HepG2 (cell line): Measurements from ENCODE around the gene IMP3. TPM values are rescaled to one million over a fixed set of nuclear protein-coding genes. Genes with fewer than 3 reads are reported as not detected.

Source experiments
- ATAC-seq: fragments of 200-7000 bp; cut with Tn5 transposase; 3 replicates; pipeline ENCODE4 v1.9.1; 2020; ENCODE audit warnings: mild to moderate bottlenecking, moderate library complexity
- BruUV-seq: library from RNA; stranded (reverse); fragments of 400-500 nt; replicated peaks from 2 replicates; lab custom pipeline; 2021; lab: Mats Ljungman, UMichigan
- CTCF ChIA-PET: fragments of 300-600 bp; formaldehyde crosslinking; extraction: SDS; loops from one replicate; lab custom pipeline; 2021; ENCODE audit warnings: low total read pairs, inconsistent platforms, low intra/inter-chr PET ratio; lab: Yijun Ruan, JAX
- POLR2A ChIA-PET: fragments of 350-600 bp; sonication (Branson Sonifier 250); formaldehyde crosslinking; loops from one replicate; lab custom pipeline; 2020; ENCODE audit warnings: antibody characterized with exemption, inconsistent platforms; lab: Yijun Ruan, JAX
- DNase-seq: peaks from one replicate; pipeline ENCODE4 v3.0.0-alpha.2; 2015; ENCODE audit warnings: low spot score
- FAIRE-seq: peaks from 3 replicates; lab custom pipeline; 2011; peaks lifted over from hg19 to GRCh38; lab: Jason Lieb, UNC
- H2AFZ ChIP-seq: one replicate; pipeline ENCODE4 v1.6.1; 2011; ENCODE audit warnings: low read length, inconsistent platforms
- H3K27ac ChIP-seq: fragments of 300-600 bp; 3 replicates; pipeline ENCODE4 v1.8.0; 2011; ENCODE audit warnings: mixed run types, mild to moderate bottlenecking, mixed read lengths, low read length, inconsistent platforms; ENCODE audit not compliant: insufficient read depth; ENCODE audit errors: extremely low read length
- H3K27me3 ChIP-seq, 2 experiments: fragments of 200-600 bp in 1 of 2; 2 replicates in 1 of 2; 3 replicates in 1 of 2; pipeline versions ENCODE4 v1.6.0 to v1.8.0; 2011; ENCODE audit warnings: low read length in 2 of 2, mild to moderate bottlenecking in 2 of 2, moderate library complexity in 2 of 2, inconsistent platforms in 1 of 2; ENCODE audit not compliant: insufficient read depth in 2 of 2, control insufficient read depth in 1 of 2
- H3K36me3 ChIP-seq, 2 experiments: fragments of 200-600 bp in 1 of 2; replicated peaks in 1 of 2; 2 replicates in 1 of 2; 3 replicates in 1 of 2; pipeline versions ENCODE4 v1.5.1 to v1.8.0; 2011; ENCODE audit warnings: low read length in 2 of 2, inconsistent platforms in 1 of 2; ENCODE audit not compliant: insufficient read depth in 2 of 2, control insufficient read depth in 1 of 2
- H3K4me1 ChIP-seq: 2 replicates; pipeline ENCODE4 v1.5.1; 2012; ENCODE audit warnings: low read length, inconsistent platforms; ENCODE audit not compliant: insufficient read depth
- H3K4me2 ChIP-seq: 2 replicates; pipeline ENCODE4 v1.6.0; 2011; ENCODE audit warnings: low read depth, low read length, inconsistent platforms
- H3K4me3 ChIP-seq, 3 experiments: fragments of 200-600 bp in 1 of 3; sonication (generic), shearing (Covaris generic) in 1 of 3; replicated peaks in 1 of 3; 2 replicates each; pipeline ENCODE4 v1.5.1; 2011 to 2016; ENCODE audit warnings: low read length in 3 of 3, inconsistent platforms in 2 of 3, low read depth in 2 of 3, mild to moderate bottlenecking in 2 of 3, control low read depth in 1 of 3, mixed read lengths in 1 of 3; ENCODE audit not compliant: insufficient read depth in 1 of 3
- H3K79me2 ChIP-seq: one replicate; pipeline ENCODE4 v1.6.1; 2011; ENCODE audit warnings: low read length, inconsistent platforms; ENCODE audit not compliant: insufficient read depth
- H3K9ac ChIP-seq: 2 replicates; pipeline ENCODE4 v1.6.0; 2011; ENCODE audit warnings: mild to moderate bottlenecking, low read depth, low read length, inconsistent platforms; ENCODE audit not compliant: insufficient read depth
- H3K9me3 ChIP-seq: 2 replicates; pipeline ENCODE4 v1.5.1; 2012; ENCODE audit warnings: mild to moderate bottlenecking, low read length
- H4K20me1 ChIP-seq: 2 replicates; pipeline ENCODE4 v1.6.0; 2011; ENCODE audit warnings: inconsistent platforms, mild to moderate bottlenecking, low read length, moderate library complexity; ENCODE audit not compliant: insufficient read depth
- CBX1 ChIP-seq: IDR thresholded peaks from one replicate; pipeline ENCODE4 v1.6.1; 2016; ENCODE audit warnings: antibody characterized with exemption, low read depth
- JUNB ChIP-seq: sonication (generic); formaldehyde crosslinking; IDR thresholded peaks from 2 replicates; pipeline ENCODE4 v1.8.0; 2022; ENCODE audit warnings: missing genetic modification reagents, mild to moderate bottlenecking, borderline replicate concordance
- NFIB ChIP-seq: sonication (generic); formaldehyde crosslinking; IDR thresholded peaks from 2 replicates; pipeline ENCODE4 v1.9.0; 2021; ENCODE audit warnings: missing genetic modification reagents, mild to moderate bottlenecking, borderline replicate concordance
- RARA ChIP-seq: IDR thresholded peaks from 2 replicates; pipeline ENCODE4 v1.6.1; 2016; ENCODE audit warnings: missing genetic modification reagents, missing compliant biosample characterization
- SNAPC5 ChIP-seq: sonication (generic); formaldehyde crosslinking; IDR thresholded peaks from 2 replicates; pipeline ENCODE4 v1.8.1; 2023; ENCODE audit warnings: mild to moderate bottlenecking, missing genetic modification reagents, borderline replicate concordance
- ZNF629 ChIP-seq: sonication (generic); formaldehyde crosslinking; conservative IDR thresholded peaks from 2 replicates; pipeline ENCODE4 v1.5.0; 2020; ENCODE audit warnings: missing genetic modification reagents
- WGBS: methylation state at CpG from one replicate; pipeline ENCODE4 v1.1.6; 2017; ENCODE audit warnings: low lambda C conversion rate; 5-methylcytosine and 5-hydroxymethylcytosine counted together
- in situ Hi-C: cut with HindIII; loops from 2 replicates; pipeline ENCODE4 v1.10.0; 2017; ENCODE audit warnings: low pct_unique_long_range_greater_than_20kb; ENCODE audit not compliant: extremely low pct_ligation_motif_present
- intact Hi-C: fragments of 100-400 bp; cut with micrococcal nuclease; formaldehyde crosslinking; loops from one replicate; pipeline ENCODE4 v1.10.0; 2022; ENCODE audit not compliant: unreplicated experiment
- polyA plus RNA-seq, 8 experiments: library from polyadenylated mRNA; depleted of rRNA in 3 of 8; stranded (reverse) in 7 of 8; unstranded in 1 of 8; fragments of >200 nt; fragmentation: Illumina TruSeq in 4 of 8; extraction: Trizol in 4 of 8; gene quantifications; 2 replicates each; pipeline versions ENCODE4 v1.2.1 to v1.2.3, GENCODE V29; 2011 to 2016; ENCODE audit warnings: low read depth in 4 of 8, missing spikeins in 1 of 8, mixed read lengths in 1 of 8; ENCODE audit not compliant: insufficient read depth in 1 of 8
- total RNA-seq, 5 experiments: library from RNA; depleted of rRNA; stranded (reverse); fragments of >200 nt; fragmentation: Illumina TruSeq; extraction: Trizol; gene quantifications; 2 replicates each; pipeline ENCODE4 v1.2.3, GENCODE V29; 2016; ENCODE audit warnings: low read depth in 1 of 5

The IMP3 gene
- total and polyA plus RNA-seq, 2 of the 13 experiments (the other 11 are each of a cell fraction or from before 2014, with no cell fraction given), result 38.3 to 143 TPM

GRCh38 chr15:75655931-75656330 lies 15.9 kb upstream of the IMP3 start:
- Histone ChIP-seq H3K9me3 (no peaks in the 10 kb centered on the region), H3K4me2 (no peak overlapping the region), H3K9ac (no peak overlapping the region), H3K36me3 (peaks cover 13 to 30% of the 10 kb centered on the region in 2 experiments; a peak in 4 of 5 replicates), H3K4me3 (no peak overlapping the region), H3K4me1 (peaks cover 58% of the 10 kb centered on the region), H3K79me2 (peaks cover 49% of the 10 kb centered on the region), H4K20me1 (peaks cover 25% of the 10 kb centered on the region), H3K27me3 (no peaks in the 10 kb centered on the region), H3K27ac (no peak overlapping the region), H2AFZ (no peak overlapping the region)
- no TSS peak for BruUV-seq
- in situ Hi-C loops, result no loop called here
- TF ChIP-seq RARA (CRISPR knock-in tag) (no peak), CBX1 (no peak), NFIB (CRISPR knock-in tag) (no peak)
- intact Hi-C loops, result no loop called here
- no peak for ATAC-seq
- WGBS, result 76% methylated on average over 4 of the region's 4 CpGs
- CTCF ChIA-PET, result no interaction called here
- no peak for DNase-seq
- POLR2A ChIA-PET, result no interaction called here
- FAIRE-seq, result no peak

- DNase-seq (no peak), FAIRE-seq (no peak), ATAC-seq (no peak)
- H3K79me2 ChIP-seq, result peaks cover 65% of the 10 kb centered on the region
- H3K4me3 ChIP-seq, result no peak overlapping the region
- in situ Hi-C loops (no loop called here), intact Hi-C loops (no loop called here)
- H3K9ac ChIP-seq, result no peak overlapping the region
- ChIA-PET CTCF (no interaction called here), POLR2A (interaction anchor here (5.3 kb wide), 1 partner anchor 15 kb away, joined by 47 read pairs; the partner anchor contains the start of gene IMP3)
- H3K27ac ChIP-seq, result no peak overlapping the region
- peaks cover 32% of the 10 kb centered on the region for H4K20me1 ChIP-seq
- WGBS, result 90% methylated on average over 4 of the region's 4 CpGs
- BruUV-seq, result no TSS peak
- no peak overlapping the region for H3K4me2 ChIP-seq
- no peaks in the 10 kb centered on the region for H3K9me3 ChIP-seq
- peaks cover 67% of the 10 kb centered on the region for H3K4me1 ChIP-seq
- H3K36me3 ChIP-seq, result peaks cover 13 to 27% of the 10 kb centered on the region in 2 experiments; a peak in 4 of 5 replicates
- TF ChIP-seq JUNB (CRISPR knock-in tag), result no peak
- no peak for TF ChIP-seq SNAPC5 (CRISPR knock-in tag)
- TF ChIP-seq ZNF629, result peak; percentile 60
- H3K27me3 ChIP-seq, result no peaks in the 10 kb centered on the region
- no peak overlapping the region for H2AFZ ChIP-seq
These were observed 14.3 kb upstream of the IMP3 start for GRCh38 chr15:75654201-75654907.
